MM.1S (cell line): ENCODE results near the gene TRIM29.
"Not testable (repeated sequence)": the region's sequence is repeated elsewhere in the genome, so short reads cannot be mapped to it uniquely, and the experiment has no call there.

Source experiments
- DNase-seq: peaks from one replicate; pipeline ENCODE4 v3.0.0-alpha.2; 2015
- H2AFZ ChIP-seq: fragments of 300-600 bp; sonication (generic); 2 replicates; pipeline ENCODE4 v1.6.0; 2016; ENCODE audit warnings: antibody characterized with exemption, low read length
- H3F3A ChIP-seq: fragments of 300-600 bp; sonication (generic); 2 replicates; pipeline ENCODE4 v1.6.1; 2016; ENCODE audit warnings: mild to moderate bottlenecking, antibody characterized with exemption, low read length, moderate library complexity, mixed read lengths; ENCODE audit not compliant: insufficient read depth
- H3K27ac ChIP-seq: fragments of 300-600 bp; sonication (generic); 2 replicates; pipeline ENCODE4 v1.5.1; 2016; ENCODE audit warnings: mild to moderate bottlenecking, low read length
- H3K27me3 ChIP-seq: fragments of 300-600 bp; sonication (generic); replicated peaks from 2 replicates; pipeline ENCODE4 v1.6.0; 2016; ENCODE audit warnings: low read length; ENCODE audit not compliant: insufficient read depth
- H3K36me3 ChIP-seq: fragments of 300-600 bp; sonication (generic); replicated peaks from 2 replicates; pipeline ENCODE4 v1.6.1; 2016; ENCODE audit warnings: mild to moderate bottlenecking, low read length, mixed read lengths; ENCODE audit not compliant: insufficient read depth
- H3K4me1 ChIP-seq: fragments of 300-600 bp; sonication (generic); 2 replicates; pipeline ENCODE4 v1.6.1; 2016; ENCODE audit warnings: low read length, mixed read lengths
- H3K4me2 ChIP-seq: fragments of 300-600 bp; sonication (generic); 2 replicates; pipeline ENCODE4 v1.6.0; 2016; ENCODE audit warnings: low read depth, low read length
- H3K4me3 ChIP-seq: fragments of 300-600 bp; sonication (generic); 2 replicates; pipeline ENCODE4 v1.5.1; 2016; ENCODE audit warnings: low read length, mixed read lengths
- H3K79me2 ChIP-seq: fragments of 300-600 bp; sonication (generic); 2 replicates; pipeline ENCODE4 v1.6.1; 2016; ENCODE audit warnings: mixed run types, low read length, mixed read lengths
- H3K9ac ChIP-seq: fragments of 300-600 bp; sonication (generic); 2 replicates; pipeline ENCODE4 v1.6.1; 2016; ENCODE audit warnings: low read length, mixed read lengths
- H3K9me2 ChIP-seq: fragments of 300-600 bp; sonication (generic); replicated peaks from 2 replicates; pipeline ENCODE4 v1.6.1; 2016; ENCODE audit warnings: mild to moderate bottlenecking, low read length, mixed read lengths; ENCODE audit not compliant: insufficient read depth
- H3K9me3 ChIP-seq: fragments of 300-600 bp; sonication (generic); replicated peaks from 2 replicates; pipeline ENCODE4 v1.6.1; 2016; ENCODE audit warnings: mild to moderate bottlenecking, low read length, mixed read lengths; ENCODE audit not compliant: insufficient read depth
- H4K20me1 ChIP-seq: fragments of 300-600 bp; sonication (generic); 2 replicates; pipeline ENCODE4 v1.6.1; 2016; ENCODE audit warnings: mild to moderate bottlenecking, low read length, moderate library complexity, mixed read lengths; ENCODE audit not compliant: insufficient read depth
- CTCF ChIP-seq: fragments of 300-600 bp; sonication (generic); IDR thresholded peaks from 2 replicates; pipeline ENCODE4 v1.5.1; 2016; ENCODE audit warnings: antibody characterized with exemption, low read length, mixed read lengths
- EZH2 ChIP-seq: fragments of 300-600 bp; sonication (generic); optimal IDR thresholded peaks from 2 replicates; pipeline ENCODE3; 2017; ENCODE audit warnings: low read depth, mild to moderate bottlenecking, antibody characterized with exemption, low read length, mixed read lengths
- EZH2phosphoT487 ChIP-seq: fragments of 300-600 bp; sonication (generic); IDR thresholded peaks from 2 replicates; pipeline ENCODE4 v1.6.1; 2018; ENCODE audit warnings: antibody characterized with exemption, low read length

TRIM29 gene

GRCh38 chr11:120147094-120147949 is 9.4 kb upstream of the TRIM29 start:
- no peak overlapping the region for H2AFZ ChIP-seq
- no peaks in the 10 kb centered on the region for H3K9me3 ChIP-seq
- H3K9ac ChIP-seq: no peak overlapping the region
- no peaks in the 10 kb centered on the region for H3K36me3 ChIP-seq
- peaks cover 27% of the 10 kb centered on the region for H3K27me3 ChIP-seq
- no peaks in the 10 kb centered on the region for H3K4me1 ChIP-seq
- H3K4me3 ChIP-seq: no peak overlapping the region
- no peak overlapping the region for H3K27ac ChIP-seq
- no peak overlapping the region for H3K4me2 ChIP-seq
- no peaks in the 10 kb centered on the region for H3F3A ChIP-seq
- DNase-seq: no peak
- no peaks in the 10 kb centered on the region for H3K9me2 ChIP-seq
- no peaks in the 10 kb centered on the region for H4K20me1 ChIP-seq
- H3K79me2 ChIP-seq: no peaks in the 10 kb centered on the region
- TF ChIP-seq CTCF: no peak
- no peak for TF ChIP-seq EZH2phosphoT487
- no peak for TF ChIP-seq EZH2

- H3F3A ChIP-seq: no peaks in the 10 kb centered on the region
- TF ChIP-seq CTCF: no peak
- TF ChIP-seq EZH2phosphoT487: no peak
- no peak for TF ChIP-seq EZH2
Observed at GRCh38 chr11:120146413-120147093, 8.6 kb upstream of the TRIM29 start.

GRCh38 chr11:120144501-120144900 is 6.6 kb upstream of the TRIM29 start:
- H3F3A ChIP-seq: no peaks in the 10 kb centered on the region
- DNase-seq: no peak
- H3K4me1 ChIP-seq: no peaks in the 10 kb centered on the region
- no peaks in the 10 kb centered on the region for H4K20me1 ChIP-seq
- no peaks in the 10 kb centered on the region for H3K9me2 ChIP-seq
- no peak overlapping the region for H2AFZ ChIP-seq
- H3K4me2 ChIP-seq: no peak overlapping the region
- peaks cover 27% of the 10 kb centered on the region for H3K27me3 ChIP-seq
- no peak overlapping the region for H3K27ac ChIP-seq
- H3K79me2 ChIP-seq: no peaks in the 10 kb centered on the region
- TF ChIP-seq CTCF (no peak), EZH2 (no peak)
- no peaks in the 10 kb centered on the region for H3K36me3 ChIP-seq
- no peak overlapping the region for H3K9ac ChIP-seq
- no peak overlapping the region for H3K4me3 ChIP-seq
- no peaks in the 10 kb centered on the region for H3K9me3 ChIP-seq

More at GRCh38 chr11:120146413-120147093, 8.6 kb upstream of the TRIM29 start:
- Histone ChIP-seq H3K27me3 (peaks cover 27% of the 10 kb centered on the region), H3K36me3 (no peaks in the 10 kb centered on the region), H2AFZ (no peak overlapping the region), H4K20me1 (no peaks in the 10 kb centered on the region), H3K9me3 (no peaks in the 10 kb centered on the region), H3K9ac (no peak overlapping the region), H3K4me3 (no peak overlapping the region), H3K27ac (no peak overlapping the region), H3K4me1 (no peaks in the 10 kb centered on the region), H3K4me2 (no peak overlapping the region), H3K79me2 (no peaks in the 10 kb centered on the region), H3K9me2 (no peaks in the 10 kb centered on the region)
- DNase-seq: no peak

GRCh38 chr11:120143472-120143871 is 5.6 kb upstream of the TRIM29 start:
- H3K27me3 ChIP-seq: peaks cover 33% of the 10 kb centered on the region
- not testable (repeated sequence) for H3K36me3 ChIP-seq, H3K9ac ChIP-seq, H3K9me3 ChIP-seq, H2AFZ ChIP-seq, H3K4me1 ChIP-seq, H3K79me2 ChIP-seq, H3F3A ChIP-seq, DNase-seq, H4K20me1 ChIP-seq, H3K4me3 ChIP-seq, H3K4me2 ChIP-seq, H3K9me2 ChIP-seq, H3K27ac ChIP-seq
